ENCODE data around the gene UFSP1. TPM values are rescaled to one million over a fixed set of nuclear protein-coding genes. Genes with fewer than 3 reads are reported as not detected.

The UFSP1 gene
- total and polyA plus RNA-seq, 2 of the 13 experiments (the other 11 are each of a cell fraction or from before 2014, with no cell fraction given), result 0.65 to 3.3 TPM

- TF ChIP-seq ZNF33A (CRISPR knock-in tag; IDR thresholded peaks at IDR 0.05; ENCODE audit: borderline replicate concordance) (no peak), GPN1 (CRISPR knock-in tag; IDR thresholded peaks at IDR 0.05; ENCODE audit: borderline replicate concordance) (no peak), GPBP1L1 (CRISPR knock-in tag; IDR thresholded peaks at IDR 0.05) (no peak), ZNF607 (CRISPR knock-in tag; IDR thresholded peaks at IDR 0.05; ENCODE audit: borderline replicate concordance) (no peak), MEF2D (CRISPR knock-in tag; IDR thresholded peaks at IDR 0.05) (no peak), DNMT3B (CRISPR knock-in tag; conservative IDR thresholded peaks at IDR 0.05) (no peak), ZNF644 (CRISPR knock-in tag; IDR thresholded peaks at IDR 0.05; ENCODE audit: low read depth) (no peak), ZNF124 (CRISPR knock-in tag; IDR thresholded peaks at IDR 0.05) (no peak), ZNF12 (CRISPR knock-in tag; IDR thresholded peaks at IDR 0.05) (no peak), ASH2L (IDR thresholded peaks at IDR 0.05; ENCODE audit: insufficient read length, low read depth, low read length) (no peak), HNRNPLL (IDR thresholded peaks at IDR 0.05; ENCODE audit: low read depth, low read length, poor library complexity, severe bottlenecking) (no peak), TEF (CRISPR knock-in tag; IDR thresholded peaks at IDR 0.05) (no peak), ZNF891 (CRISPR knock-in tag; IDR thresholded peaks at IDR 0.05) (no peak; the same call in 1 of the 2 replicates), PAWR (CRISPR knock-in tag; IDR thresholded peaks at IDR 0.05; ENCODE audit: borderline replicate concordance) (no peak), MEIS2 (CRISPR knock-in tag; IDR thresholded peaks at IDR 0.05) (no peak), ERF (CRISPR knock-in tag; IDR thresholded peaks at IDR 0.05) (no peak), FIP1L1 (IDR thresholded peaks at IDR 0.05; ENCODE audit: borderline replicate concordance, insufficient read depth, low read depth, low read length) (no peak), TBX3 (IDR thresholded peaks at IDR 0.05; ENCODE audit: borderline replicate concordance) (no peak), ZNF484 (CRISPR knock-in tag; IDR thresholded peaks at IDR 0.05; ENCODE audit: borderline replicate concordance, low read depth) (no peak), SNAPC5 (CRISPR knock-in tag; IDR thresholded peaks at IDR 0.05; ENCODE audit: borderline replicate concordance) (no peak)
- TF ChIP-seq, protein P1, sequence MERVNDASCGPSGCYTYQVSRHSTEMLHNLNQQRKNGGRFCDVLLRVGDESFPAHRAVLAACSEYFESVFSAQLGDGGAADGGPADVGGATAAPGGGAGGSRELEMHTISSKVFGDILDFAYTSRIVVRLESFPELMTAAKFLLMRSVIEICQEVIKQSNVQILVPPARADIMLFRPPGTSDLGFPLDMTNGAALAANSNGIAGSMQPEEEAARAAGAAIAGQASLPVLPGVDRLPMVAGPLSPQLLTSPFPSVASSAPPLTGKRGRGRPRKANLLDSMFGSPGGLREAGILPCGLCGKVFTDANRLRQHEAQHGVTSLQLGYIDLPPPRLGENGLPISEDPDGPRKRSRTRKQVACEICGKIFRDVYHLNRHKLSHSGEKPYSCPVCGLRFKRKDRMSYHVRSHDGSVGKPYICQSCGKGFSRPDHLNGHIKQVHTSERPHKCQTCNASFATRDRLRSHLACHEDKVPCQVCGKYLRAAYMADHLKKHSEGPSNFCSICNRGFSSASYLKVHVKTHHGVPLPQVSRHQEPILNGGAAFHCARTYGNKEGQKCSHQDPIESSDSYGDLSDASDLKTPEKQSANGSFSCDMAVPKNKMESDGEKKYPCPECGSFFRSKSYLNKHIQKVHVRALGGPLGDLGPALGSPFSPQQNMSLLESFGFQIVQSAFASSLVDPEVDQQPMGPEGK (CRISPR knock-in tag; IDR thresholded peaks at IDR 0.05), result peak; percentile 15; the same call in 1 of the 2 replicates
- TF ChIP-seq, protein P2, sequence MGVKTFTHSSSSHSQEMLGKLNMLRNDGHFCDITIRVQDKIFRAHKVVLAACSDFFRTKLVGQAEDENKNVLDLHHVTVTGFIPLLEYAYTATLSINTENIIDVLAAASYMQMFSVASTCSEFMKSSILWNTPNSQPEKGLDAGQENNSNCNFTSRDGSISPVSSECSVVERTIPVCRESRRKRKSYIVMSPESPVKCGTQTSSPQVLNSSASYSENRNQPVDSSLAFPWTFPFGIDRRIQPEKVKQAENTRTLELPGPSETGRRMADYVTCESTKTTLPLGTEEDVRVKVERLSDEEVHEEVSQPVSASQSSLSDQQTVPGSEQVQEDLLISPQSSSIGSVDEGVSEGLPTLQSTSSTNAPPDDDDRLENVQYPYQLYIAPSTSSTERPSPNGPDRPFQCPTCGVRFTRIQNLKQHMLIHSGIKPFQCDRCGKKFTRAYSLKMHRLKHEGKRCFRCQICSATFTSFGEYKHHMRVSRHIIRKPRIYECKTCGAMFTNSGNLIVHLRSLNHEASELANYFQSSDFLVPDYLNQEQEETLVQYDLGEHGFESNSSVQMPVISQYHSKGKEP (CRISPR knock-in tag; IDR thresholded peaks at IDR 0.05), result no peak
Observed at GRCh38 chr7:100896732-100897608, 7.5 kb upstream of the UFSP1 start (continued).

All from HepG2 (cell line).